Fibroblast of villous mesenchyme (primary cell): Measurements from ENCODE around the gene OR5AU1. TPM values are rescaled to one million over a fixed set of nuclear protein-coding genes. Genes with fewer than 3 reads are reported as not detected.
A peak's percentile ranks its signal among the peaks of the same experiment; 100 is the strongest.

Experiments
- DNase-seq: peaks from one replicate; pipeline ENCODE4 v3.0.0-alpha.2; 2010; ENCODE audit warnings: low read depth
- H3K4me3 ChIP-seq: 2 replicates; pipeline ENCODE4 v1.5.1; 2011; ENCODE audit warnings: low read depth, mild to moderate bottlenecking, low read length
- CTCF ChIP-seq: IDR thresholded peaks from 2 replicates; pipeline ENCODE4 v1.5.1; 2012; ENCODE audit warnings: low read depth, mild to moderate bottlenecking, low read length; ENCODE audit not compliant: insufficient read depth
- total RNA-seq: library from RNA; depleted of rRNA; stranded (reverse); fragments of >200 nt; gene quantifications from 2 replicates; pipeline ENCODE4 v1.2.3, GENCODE V29; 2012

Gene OR5AU1
- total RNA-seq, 1 donor, result not detected

GRCh38 chr14:21192447-21192822 is 36.6 kb upstream of the OR5AU1 start:
- H3K4me3 ChIP-seq, result peak overlapping the region; percentile 37
- no peak for DNase-seq
- TF ChIP-seq CTCF, result no peak

- DNase-seq, result peak; percentile 39
- H3K4me3 ChIP-seq, result peak overlapping the region; percentile 37
- no peak for TF ChIP-seq CTCF
Observed at GRCh38 chr14:21191809-21192446, 36.1 kb upstream of the OR5AU1 start.

GRCh38 chr14:21191261-21191808 is 35.5 kb upstream of the OR5AU1 start:
- H3K4me3 ChIP-seq, result no peak overlapping the region
- no peak for DNase-seq

GRCh38 chr14:21185491-21185890 is 29.6 kb upstream of the OR5AU1 start:
- DNase-seq, result no peak
- no peak for TF ChIP-seq CTCF

More at GRCh38 chr14:21191261-21191808, 35.5 kb upstream of the OR5AU1 start:
- no peak for TF ChIP-seq CTCF

GRCh38 chr14:21184254-21184653 is 28.4 kb upstream of the OR5AU1 start:
- DNase-seq, result no peak
- no peak overlapping the region for H3K4me3 ChIP-seq
- no peak for TF ChIP-seq CTCF

More at GRCh38 chr14:21185491-21185890, 29.6 kb upstream of the OR5AU1 start:
- H3K4me3 ChIP-seq, result no peak overlapping the region

- no peak for DNase-seq
- H3K4me3 ChIP-seq, result no peak overlapping the region
- no peak for TF ChIP-seq CTCF
Observed at GRCh38 chr14:21182166-21182565, 26.3 kb upstream of the OR5AU1 start.

- no peak for TF ChIP-seq CTCF
- DNase-seq, result no peak
- H3K4me3 ChIP-seq, result no peak overlapping the region
Observed at GRCh38 chr14:21171128-21171527, 15.3 kb upstream of the OR5AU1 start.
